Measurements from ENCODE around the gene ACAP1.

DNA sequence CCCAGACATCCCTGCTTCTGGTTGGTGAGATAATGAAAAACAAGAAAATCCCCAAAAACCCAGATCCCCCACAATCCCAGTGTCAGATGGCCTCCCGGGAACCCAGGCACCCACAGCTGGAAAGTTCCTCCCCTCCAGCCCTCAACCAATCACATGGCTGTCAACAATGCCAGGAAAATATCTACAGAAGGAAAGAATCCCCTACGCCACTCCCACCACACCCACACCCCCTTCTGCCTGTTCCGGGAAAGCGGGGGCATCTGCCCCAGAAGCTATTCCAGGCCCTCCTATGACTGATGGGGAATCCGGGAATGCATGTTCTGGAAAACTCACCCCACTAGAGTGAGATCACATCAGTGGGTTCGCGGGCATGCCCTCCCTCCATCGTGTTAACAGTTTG lies 20.4 kb downstream of the ACAP1 start:
- TF ChIP-seq, protein P1, sequence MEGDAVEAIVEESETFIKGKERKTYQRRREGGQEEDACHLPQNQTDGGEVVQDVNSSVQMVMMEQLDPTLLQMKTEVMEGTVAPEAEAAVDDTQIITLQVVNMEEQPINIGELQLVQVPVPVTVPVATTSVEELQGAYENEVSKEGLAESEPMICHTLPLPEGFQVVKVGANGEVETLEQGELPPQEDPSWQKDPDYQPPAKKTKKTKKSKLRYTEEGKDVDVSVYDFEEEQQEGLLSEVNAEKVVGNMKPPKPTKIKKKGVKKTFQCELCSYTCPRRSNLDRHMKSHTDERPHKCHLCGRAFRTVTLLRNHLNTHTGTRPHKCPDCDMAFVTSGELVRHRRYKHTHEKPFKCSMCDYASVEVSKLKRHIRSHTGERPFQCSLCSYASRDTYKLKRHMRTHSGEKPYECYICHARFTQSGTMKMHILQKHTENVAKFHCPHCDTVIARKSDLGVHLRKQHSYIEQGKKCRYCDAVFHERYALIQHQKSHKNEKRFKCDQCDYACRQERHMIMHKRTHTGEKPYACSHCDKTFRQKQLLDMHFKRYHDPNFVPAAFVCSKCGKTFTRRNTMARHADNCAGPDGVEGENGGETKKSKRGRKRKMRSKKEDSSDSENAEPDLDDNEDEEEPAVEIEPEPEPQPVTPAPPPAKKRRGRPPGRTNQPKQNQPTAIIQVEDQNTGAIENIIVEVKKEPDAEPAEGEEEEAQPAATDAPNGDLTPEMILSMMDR (IDR thresholded peaks at IDR 0.05; ENCODE audit: low read depth, low read length, poor library complexity, severe bottlenecking), result no peak
- TF ChIP-seq EZH2phosphoT487 (IDR thresholded peaks at IDR 0.05; ENCODE audit: borderline replicate concordance, low read length), result no peak

All from DOHH2 (cell line).